ACC112 (cell line): ENCODE measurements around the gene C4orf54.

Experiments used
- H2AFZ ChIP-seq: fragments of 200-600 bp; sonication (generic); one replicate; pipeline ENCODE4 v1.6.0; 2017; ENCODE audit warnings: antibody characterized with exemption, low read length; ENCODE audit not compliant: unreplicated experiment
- H3K27ac ChIP-seq: fragments of 200-600 bp; sonication (generic); 2 replicates; pipeline ENCODE4 v1.5.1; 2014; ENCODE audit warnings: low read depth, mild to moderate bottlenecking, antibody characterized with exemption, low read length, moderate library complexity
- H3K27me3 ChIP-seq: fragments of 200-600 bp; sonication (generic); 2 replicates; pipeline ENCODE4 v1.6.1; 2014; ENCODE audit warnings: mild to moderate bottlenecking, antibody characterized with exemption, low read length, moderate library complexity, mixed read lengths; ENCODE audit not compliant: insufficient read depth
- H3K36me3 ChIP-seq: fragments of 200-600 bp; sonication (generic); 2 replicates; pipeline ENCODE4 v1.6.1; 2016; ENCODE audit warnings: mild to moderate bottlenecking, antibody characterized with exemption, low read length, moderate library complexity, mixed read lengths; ENCODE audit not compliant: insufficient read depth
- H3K4me1 ChIP-seq: fragments of 200-600 bp; sonication (generic); one replicate; pipeline ENCODE4 v1.6.1; 2016; ENCODE audit warnings: low read length, mixed read lengths; ENCODE audit not compliant: insufficient read depth, unreplicated experiment, control insufficient read depth
- H3K4me3 ChIP-seq: fragments of 200-600 bp; sonication (generic); 2 replicates; pipeline ENCODE4 v1.5.1; 2014; ENCODE audit warnings: mild to moderate bottlenecking, low read depth, low read length
- H3K79me2 ChIP-seq: fragments of 200-600 bp; sonication (generic); one replicate; pipeline ENCODE4 v1.6.0; 2016; ENCODE audit warnings: low read length; ENCODE audit not compliant: control insufficient read depth, unreplicated experiment, insufficient read depth

The C4orf54 gene

GRCh38 chr4:99657798-99658197, at the start of gene C4orf54:
TSS of gene C4orf54 (minus strand) at chr4:99657828. CDS start at chr4:99654648, 3,180 bp downstream.
- Histone ChIP-seq H3K36me3 (no peaks in the 10 kb centered on the region), H3K4me1 (peaks cover 11% of the 10 kb centered on the region), H2AFZ (no peak within 1 kb of the TSS), H3K27me3 (peaks cover 9% of the 10 kb centered on the region), H3K27ac (no peak within 1 kb of the TSS), H3K4me3 (no peak within 1 kb of the TSS), H3K79me2 (no peaks in the 10 kb centered on the region)

- no peaks in the 10 kb centered on the region for H3K4me1 ChIP-seq
- no peak overlapping the region for H3K4me3 ChIP-seq
- no peaks in the 10 kb centered on the region for H3K79me2 ChIP-seq
- H2AFZ ChIP-seq, result no peak overlapping the region
- peaks cover 26% of the 10 kb centered on the region for H3K27me3 ChIP-seq
- H3K27ac ChIP-seq, result no peak overlapping the region
- no peaks in the 10 kb centered on the region for H3K36me3 ChIP-seq
Observed at GRCh38 chr4:99705891-99706290, 48.3 kb upstream of the C4orf54 start.

GRCh38 chr4:99696801-99697200, 39.2 kb upstream of the C4orf54 start:
- H2AFZ ChIP-seq, result no peak overlapping the region
- no peaks in the 10 kb centered on the region for H3K36me3 ChIP-seq
- peaks cover 45% of the 10 kb centered on the region for H3K27me3 ChIP-seq
- no peak overlapping the region for H3K27ac ChIP-seq
- no peaks in the 10 kb centered on the region for H3K79me2 ChIP-seq
- H3K4me1 ChIP-seq, result no peaks in the 10 kb centered on the region
- H3K4me3 ChIP-seq, result no peak overlapping the region

GRCh38 chr4:99693140-99693539, 35.5 kb upstream of the C4orf54 start:
- Histone ChIP-seq H3K79me2 (no peaks in the 10 kb centered on the region), H2AFZ (no peak overlapping the region), H3K27me3 (peaks cover 40% of the 10 kb centered on the region), H3K36me3 (no peaks in the 10 kb centered on the region), H3K4me1 (no peaks in the 10 kb centered on the region), H3K27ac (no peak overlapping the region), H3K4me3 (no peak overlapping the region)

- H3K27ac ChIP-seq, result no peak overlapping the region
- no peak overlapping the region for H3K4me3 ChIP-seq
- H3K36me3 ChIP-seq, result no peaks in the 10 kb centered on the region
- peaks cover 31% of the 10 kb centered on the region for H3K27me3 ChIP-seq
- H3K4me1 ChIP-seq, result no peaks in the 10 kb centered on the region
- H3K79me2 ChIP-seq, result no peaks in the 10 kb centered on the region
- no peak overlapping the region for H2AFZ ChIP-seq
Observed at GRCh38 chr4:99690990-99691389, 33.4 kb upstream of the C4orf54 start.

GRCh38 chr4:99690472-99690871, 32.8 kb upstream of the C4orf54 start:
- H2AFZ ChIP-seq, result no peak overlapping the region
- no peaks in the 10 kb centered on the region for H3K79me2 ChIP-seq

GRCh38 chr4:99687120-99687519, 29.5 kb upstream of the C4orf54 start:
- Histone ChIP-seq H3K27me3 (peaks cover 45% of the 10 kb centered on the region), H3K79me2 (no peaks in the 10 kb centered on the region), H3K4me3 (no peak overlapping the region), H3K4me1 (no peaks in the 10 kb centered on the region), H2AFZ (no peak overlapping the region), H3K27ac (no peak overlapping the region), H3K36me3 (no peaks in the 10 kb centered on the region)

More at GRCh38 chr4:99690472-99690871, 32.8 kb upstream of the C4orf54 start:
- Histone ChIP-seq H3K36me3 (no peaks in the 10 kb centered on the region), H3K4me3 (no peak overlapping the region), H3K27ac (no peak overlapping the region), H3K4me1 (no peaks in the 10 kb centered on the region), H3K27me3 (peaks cover 27% of the 10 kb centered on the region)

GRCh38 chr4:99685234-99685633, 27.6 kb upstream of the C4orf54 start:
- Histone ChIP-seq H3K36me3 (no peaks in the 10 kb centered on the region), H3K27ac (no peak overlapping the region), H3K79me2 (no peaks in the 10 kb centered on the region), H2AFZ (no peak overlapping the region), H3K4me1 (no peaks in the 10 kb centered on the region), H3K27me3 (peaks cover 59% of the 10 kb centered on the region), H3K4me3 (no peak overlapping the region)

GRCh38 chr4:99683895-99684294, 26.3 kb upstream of the C4orf54 start:
- Histone ChIP-seq H2AFZ (no peak overlapping the region), H3K4me1 (no peaks in the 10 kb centered on the region), H3K27ac (no peak overlapping the region), H3K79me2 (no peaks in the 10 kb centered on the region), H3K4me3 (no peak overlapping the region), H3K27me3 (peaks cover 71% of the 10 kb centered on the region), H3K36me3 (no peaks in the 10 kb centered on the region)

GRCh38 chr4:99679976-99680375, 22.3 kb upstream of the C4orf54 start:
- Histone ChIP-seq H3K4me1 (no peaks in the 10 kb centered on the region), H3K79me2 (no peaks in the 10 kb centered on the region), H3K27ac (no peak overlapping the region), H3K27me3 (peaks cover 55% of the 10 kb centered on the region), H3K4me3 (no peak overlapping the region), H2AFZ (no peak overlapping the region), H3K36me3 (no peaks in the 10 kb centered on the region)

GRCh38 chr4:99679204-99679603, 21.6 kb upstream of the C4orf54 start:
- Histone ChIP-seq H3K36me3 (no peaks in the 10 kb centered on the region), H3K27ac (no peak overlapping the region), H3K4me3 (no peak overlapping the region), H3K79me2 (no peaks in the 10 kb centered on the region), H3K4me1 (no peaks in the 10 kb centered on the region), H3K27me3 (peaks cover 52% of the 10 kb centered on the region), H2AFZ (no peak overlapping the region)
